ENCODE data around the gene CDH2. TPM values are rescaled to one million over a fixed set of nuclear protein-coding genes. Genes with fewer than 3 reads are reported as not detected.

Gene CDH2
- total RNA-seq, 1 donor from 2014 or later = 370 TPM

DNA sequence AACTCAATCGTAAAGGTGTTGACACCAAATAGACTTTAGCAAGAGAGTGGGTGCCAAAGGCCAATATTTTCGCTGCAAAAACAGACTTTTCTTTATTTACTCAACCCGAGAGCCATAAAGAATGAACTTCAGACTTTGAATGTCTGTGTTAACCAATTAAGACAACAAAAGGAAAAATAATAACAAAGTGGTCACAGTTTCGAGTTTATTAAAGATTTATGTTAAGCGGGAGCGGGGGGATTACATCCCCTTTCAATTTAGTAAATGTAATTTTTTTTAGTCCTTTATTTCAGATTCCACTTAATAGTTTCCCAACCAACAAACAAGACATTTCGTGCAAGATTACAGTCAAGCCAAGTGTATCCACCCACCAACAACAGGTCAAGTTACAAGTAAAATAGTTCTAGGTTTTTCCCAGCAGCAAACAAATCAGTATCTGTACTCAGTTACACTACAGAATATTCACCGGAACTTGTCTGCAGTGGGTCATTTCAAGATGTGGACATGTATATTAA lies 9.0 kb downstream of the CDH2 start:
- H3K4me3 ChIP-seq = peak overlapping the region; percentile 84
- peak overlapping the region; percentile 94 for H3K27ac ChIP-seq (replicated peaks)
- no peak for DNase-seq
- peaks cover 2% of the 10 kb centered on the region for H3K27me3 ChIP-seq (ENCODE audit: low read depth)
- intact Hi-C loops (cut with micrococcal nuclease) = no loop called here
- TF ChIP-seq, protein P1, sequence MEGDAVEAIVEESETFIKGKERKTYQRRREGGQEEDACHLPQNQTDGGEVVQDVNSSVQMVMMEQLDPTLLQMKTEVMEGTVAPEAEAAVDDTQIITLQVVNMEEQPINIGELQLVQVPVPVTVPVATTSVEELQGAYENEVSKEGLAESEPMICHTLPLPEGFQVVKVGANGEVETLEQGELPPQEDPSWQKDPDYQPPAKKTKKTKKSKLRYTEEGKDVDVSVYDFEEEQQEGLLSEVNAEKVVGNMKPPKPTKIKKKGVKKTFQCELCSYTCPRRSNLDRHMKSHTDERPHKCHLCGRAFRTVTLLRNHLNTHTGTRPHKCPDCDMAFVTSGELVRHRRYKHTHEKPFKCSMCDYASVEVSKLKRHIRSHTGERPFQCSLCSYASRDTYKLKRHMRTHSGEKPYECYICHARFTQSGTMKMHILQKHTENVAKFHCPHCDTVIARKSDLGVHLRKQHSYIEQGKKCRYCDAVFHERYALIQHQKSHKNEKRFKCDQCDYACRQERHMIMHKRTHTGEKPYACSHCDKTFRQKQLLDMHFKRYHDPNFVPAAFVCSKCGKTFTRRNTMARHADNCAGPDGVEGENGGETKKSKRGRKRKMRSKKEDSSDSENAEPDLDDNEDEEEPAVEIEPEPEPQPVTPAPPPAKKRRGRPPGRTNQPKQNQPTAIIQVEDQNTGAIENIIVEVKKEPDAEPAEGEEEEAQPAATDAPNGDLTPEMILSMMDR (IDR thresholded peaks at IDR 0.05; ENCODE audit: borderline replicate concordance) = no peak
- H3K36me3 ChIP-seq = no peaks in the 10 kb centered on the region
- peaks cover 57% of the 10 kb centered on the region for H3K4me1 ChIP-seq
- no peaks in the 10 kb centered on the region for H3K9me3 ChIP-seq (replicated peaks)

DNA sequence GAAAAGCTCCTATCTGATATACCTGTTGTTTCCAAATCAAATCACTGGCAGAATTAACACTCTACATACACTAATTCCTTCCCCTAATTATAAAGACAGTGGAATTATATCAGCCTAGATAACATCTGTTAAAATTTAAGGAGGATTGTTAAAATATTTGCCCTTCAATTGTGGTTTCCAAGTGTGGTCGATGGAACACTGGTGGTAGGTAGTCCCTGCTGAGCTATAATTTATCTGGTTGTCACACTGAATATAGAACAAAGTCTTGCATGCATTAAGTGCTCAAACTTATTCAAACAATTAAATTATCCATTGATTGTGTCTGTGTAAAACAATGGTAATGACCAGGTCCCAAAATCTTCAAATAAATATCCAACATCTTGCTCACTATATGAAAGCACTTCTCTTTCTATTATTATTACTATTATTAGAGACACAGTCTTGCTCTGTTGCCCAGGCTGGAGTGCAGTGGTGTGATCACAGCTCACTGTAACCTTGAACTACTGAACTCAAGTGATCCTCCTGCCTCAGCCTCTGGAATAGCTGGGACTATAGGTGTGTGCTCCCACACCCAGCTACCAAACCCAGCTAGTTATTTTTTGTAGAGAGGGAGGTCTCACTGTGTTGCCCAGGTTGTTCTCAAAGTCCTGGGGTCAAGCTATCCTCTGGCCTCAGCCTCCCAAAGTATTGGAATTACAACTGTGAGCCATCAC lies 12.0 kb downstream of the CDH2 start:
- TF ChIP-seq, protein P1 (IDR thresholded peaks at IDR 0.05; ENCODE audit: borderline replicate concordance) = no peak
- H3K9me3 ChIP-seq (replicated peaks) = no peaks in the 10 kb centered on the region
- H3K4me1 ChIP-seq = peaks cover 79% of the 10 kb centered on the region
- no peak overlapping the region for H3K4me3 ChIP-seq
- DNase-seq = no peak
- H3K27me3 ChIP-seq (ENCODE audit: low read depth) = no peaks in the 10 kb centered on the region
- intact Hi-C loops (cut with micrococcal nuclease) = no loop called here
- peak overlapping the region; percentile 59 for H3K27ac ChIP-seq (replicated peaks)
- H3K36me3 ChIP-seq = no peaks in the 10 kb centered on the region

DNA sequence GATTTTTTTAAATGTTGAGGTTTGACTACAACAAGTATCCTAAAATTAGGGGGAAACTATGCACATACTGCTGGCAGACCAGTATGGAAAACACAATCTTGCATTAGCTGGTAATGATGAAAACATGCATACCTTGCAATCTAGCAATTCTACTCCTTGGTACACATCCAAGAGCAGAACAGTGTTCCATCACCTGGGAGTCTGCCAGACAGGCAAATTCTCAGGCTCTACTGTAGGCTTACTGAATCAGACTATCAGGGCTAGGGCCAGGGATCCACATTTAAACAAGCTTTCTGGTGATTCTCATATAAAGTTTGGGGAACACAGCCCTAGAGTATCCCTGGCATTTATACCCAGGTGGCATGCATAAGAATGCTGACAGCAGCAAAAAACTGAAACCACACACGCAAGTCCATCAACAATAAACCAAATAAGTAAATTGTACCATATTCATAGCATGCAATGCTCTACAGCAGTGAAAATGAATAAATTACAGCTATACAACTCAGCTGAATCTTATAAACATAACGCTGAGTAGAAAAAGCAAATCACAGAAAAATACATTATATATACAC lies 13.6 kb downstream of the CDH2 start:
- Histone ChIP-seq H3K27ac (replicated peaks) (peak overlapping the region; percentile 59), H3K9me3 (replicated peaks) (no peaks in the 10 kb centered on the region), H3K27me3 (ENCODE audit: low read depth) (no peaks in the 10 kb centered on the region), H3K36me3 (no peaks in the 10 kb centered on the region), H3K4me3 (no peak overlapping the region), H3K4me1 (peaks cover 95% of the 10 kb centered on the region)
- TF ChIP-seq, protein P1 (IDR thresholded peaks at IDR 0.05; ENCODE audit: borderline replicate concordance) = no peak
- intact Hi-C loops (cut with micrococcal nuclease) = no loop called here
- DNase-seq = no peak

DNA sequence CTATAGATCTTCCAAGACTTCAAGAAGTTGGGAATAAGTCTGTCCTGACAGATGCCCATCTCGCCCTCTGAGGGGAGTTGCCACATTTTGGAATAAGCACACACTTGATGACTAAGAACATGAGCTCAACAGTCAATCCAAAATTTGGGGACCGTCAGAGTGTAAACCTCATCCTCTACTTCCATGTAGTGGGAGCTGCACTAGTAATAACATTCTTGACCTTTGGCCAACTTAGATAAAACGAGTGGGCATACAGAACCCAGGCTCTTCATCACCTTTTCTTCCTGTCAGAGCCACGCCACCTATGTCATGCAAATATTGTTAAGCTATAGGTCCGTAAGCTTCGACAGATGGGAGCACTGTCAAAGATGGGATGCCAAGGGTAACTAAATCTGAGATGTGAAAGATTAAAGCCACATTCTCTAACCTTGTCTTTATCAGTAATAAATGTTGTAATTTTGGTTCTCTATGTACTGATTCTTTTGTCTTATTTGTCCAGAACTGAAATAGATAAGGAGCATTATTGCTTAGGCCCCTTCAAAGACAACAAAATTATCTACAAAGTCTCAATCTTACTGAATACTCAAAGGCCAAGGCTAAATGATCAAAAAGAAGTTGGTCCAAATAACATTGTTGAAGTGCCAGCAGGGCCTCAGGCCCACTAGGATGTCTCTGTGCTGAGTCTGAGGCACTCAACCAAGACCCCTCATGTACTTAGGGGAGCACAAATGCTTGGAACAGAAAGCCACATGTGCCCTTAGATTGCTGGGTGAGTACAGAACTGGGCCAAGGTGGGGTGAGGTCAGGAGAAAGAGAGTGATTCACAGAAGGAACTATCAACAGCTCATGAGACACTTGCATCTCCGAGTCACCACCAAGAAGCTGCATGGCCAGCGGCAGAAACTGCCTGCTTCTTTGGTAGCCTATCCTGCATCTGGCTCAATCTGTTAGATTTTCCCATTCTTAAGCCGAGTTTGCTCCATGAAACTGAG lies 15.0 kb downstream of the CDH2 start:
- TF ChIP-seq, protein P1 (IDR thresholded peaks at IDR 0.05; ENCODE audit: borderline replicate concordance) = no peak
- DNase-seq = no peak
- peaks cover 95% of the 10 kb centered on the region for H3K4me1 ChIP-seq
- no peaks in the 10 kb centered on the region for H3K9me3 ChIP-seq (replicated peaks)
- H3K27ac ChIP-seq (replicated peaks) = peak overlapping the region; percentile 59
- intact Hi-C loops (cut with micrococcal nuclease) = no loop called here
- no peaks in the 10 kb centered on the region for H3K27me3 ChIP-seq (ENCODE audit: low read depth)
- no peak overlapping the region for H3K4me3 ChIP-seq
- H3K36me3 ChIP-seq = no peaks in the 10 kb centered on the region

DNA sequence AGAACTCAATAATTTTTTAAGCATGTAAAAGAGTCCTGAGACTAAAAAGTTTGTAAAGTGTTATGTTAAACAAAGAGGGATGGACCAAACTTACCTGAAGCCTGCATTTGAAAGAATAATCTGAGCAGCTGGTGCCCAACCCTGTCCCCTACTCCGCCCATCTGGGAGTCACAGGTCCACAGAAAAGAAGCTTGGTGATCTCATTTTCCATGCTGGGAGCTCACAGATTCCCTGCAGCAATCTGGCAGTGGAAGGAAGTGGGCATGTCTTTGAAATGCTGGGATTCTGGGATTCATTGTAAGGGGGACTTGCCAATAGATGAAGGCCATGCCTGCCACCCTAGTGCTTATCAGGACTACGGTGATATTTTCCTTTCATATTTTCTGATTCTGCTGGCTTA lies 17.9 kb downstream of the CDH2 start:
- intact Hi-C loops (cut with micrococcal nuclease) = no loop called here
- no peak for DNase-seq
- TF ChIP-seq, protein P1 (IDR thresholded peaks at IDR 0.05; ENCODE audit: borderline replicate concordance) = no peak
- H3K36me3 ChIP-seq = no peaks in the 10 kb centered on the region
- H3K27me3 ChIP-seq (ENCODE audit: low read depth) = no peaks in the 10 kb centered on the region
- H3K4me3 ChIP-seq = no peak overlapping the region
- H3K9me3 ChIP-seq (replicated peaks) = no peaks in the 10 kb centered on the region
- H3K27ac ChIP-seq (replicated peaks) = peak overlapping the region; percentile 59
- H3K4me1 ChIP-seq = peaks cover 99% of the 10 kb centered on the region
